NCI-H345 (cell line): ENCODE data around the gene AKT3.
A peak's percentile ranks its signal among the peaks of the same experiment; 100 is the strongest.
"Not testable (repeated sequence)": the region's sequence is repeated elsewhere in the genome, so short reads cannot be mapped to it uniquely, and the experiment has no call there.

Experiments used
- DNase-seq: peaks from one replicate; lab custom pipeline; 2025; lab: John Stamatoyannopoulos, UW

AKT3 gene

GRCh38 chr1:243783714-243784113 is 66.3 kb downstream of the AKT3 start:
- no peak for DNase-seq

- DNase-seq, result not testable (repeated sequence)
Measured at GRCh38 chr1:243772361-243773050, 77.5 kb downstream of the AKT3 start.

GRCh38 chr1:243770860-243771259 is 79.2 kb downstream of the AKT3 start:
- no peak for DNase-seq

- no peak for DNase-seq
Measured at GRCh38 chr1:243765676-243766075, 84.4 kb downstream of the AKT3 start.

GRCh38 chr1:243763806-243764205 is 86.2 kb downstream of the AKT3 start:
- no peak for DNase-seq

- no peak for DNase-seq
Measured at GRCh38 chr1:243758647-243759046, 91.4 kb downstream of the AKT3 start.

- DNase-seq, result no peak
Measured at GRCh38 chr1:243756529-243756928, 93.5 kb downstream of the AKT3 start.

- no peak for DNase-seq
Measured at GRCh38 chr1:243754348-243754747, 95.7 kb downstream of the AKT3 start.

- no peak for DNase-seq
Measured at GRCh38 chr1:243751506-243751905, 98.5 kb downstream of the AKT3 start.

GRCh38 chr1:243748706-243749283 is 101.2 kb downstream of the AKT3 start:
- peak; percentile 76 for DNase-seq

GRCh38 chr1:243748227-243748626 is 101.8 kb downstream of the AKT3 start:
- DNase-seq, result no peak

- no peak for DNase-seq
Measured at GRCh38 chr1:243746751-243747150, 103.3 kb downstream of the AKT3 start.

- DNase-seq, result no peak
Measured at GRCh38 chr1:243745356-243745755, 104.7 kb downstream of the AKT3 start.

- no peak for DNase-seq
Measured at GRCh38 chr1:243742819-243743218, 107.2 kb downstream of the AKT3 start.

GRCh38 chr1:243740255-243740999 is 109.6 kb downstream of the AKT3 start:
- DNase-seq, result no peak

- DNase-seq, result no peak
Measured at GRCh38 chr1:243739335-243740003, 110.6 kb downstream of the AKT3 start.

- DNase-seq, result no peak
Measured at GRCh38 chr1:243738020-243738419, 112.0 kb downstream of the AKT3 start.

GRCh38 chr1:243735457-243735856 is 114.6 kb downstream of the AKT3 start:
- no peak for DNase-seq

- no peak for DNase-seq
Measured at GRCh38 chr1:243734308-243734695, 115.7 kb downstream of the AKT3 start.

- DNase-seq, result no peak
Measured at GRCh38 chr1:243733670-243734307, 116.3 kb downstream of the AKT3 start.

GRCh38 chr1:243732637-243733036 is 117.4 kb downstream of the AKT3 start:
- peak; percentile 67 for DNase-seq

- DNase-seq, result no peak
Measured at GRCh38 chr1:243731974-243732625, 117.9 kb downstream of the AKT3 start.
